Osteoblast (primary cell): ENCODE measurements around the gene MTFMT. TPM values are rescaled to one million over a fixed set of nuclear protein-coding genes. Genes with fewer than 3 reads are reported as not detected.

Source experiments
- DNase-seq: peaks from one replicate; pipeline ENCODE4 v3.0.0; 2011; ENCODE audit warnings: low spot score, mixed read lengths; ENCODE audit not compliant: insufficient read length; ENCODE audit errors: missing footprints
- H2AFZ ChIP-seq: 2 replicates; pipeline ENCODE4 v1.6.0; 2011; ENCODE audit warnings: mild to moderate bottlenecking, low read length
- H3K27ac ChIP-seq: 2 replicates; pipeline ENCODE4 v1.5.1; 2011; ENCODE audit warnings: mild to moderate bottlenecking, low read depth, low read length, moderate library complexity
- H3K27me3 ChIP-seq: 2 replicates; pipeline ENCODE4 v1.6.0; 2012; ENCODE audit warnings: mild to moderate bottlenecking, control low read depth, inconsistent platforms, low read length, moderate library complexity; ENCODE audit not compliant: insufficient read depth
- H3K36me3 ChIP-seq: 2 replicates; pipeline ENCODE4 v1.5.1; 2011; ENCODE audit warnings: mild to moderate bottlenecking, low read length, control low read depth, moderate library complexity; ENCODE audit not compliant: insufficient read depth
- H3K4me1 ChIP-seq: 2 replicates; pipeline ENCODE4 v1.5.1; 2011; ENCODE audit warnings: mild to moderate bottlenecking, low read length, control low read depth, moderate library complexity; ENCODE audit not compliant: insufficient read depth
- H3K4me2 ChIP-seq: 2 replicates; pipeline ENCODE4 v1.6.0; 2011; ENCODE audit warnings: mild to moderate bottlenecking, low read length; ENCODE audit not compliant: insufficient read depth
- H3K4me3 ChIP-seq: fragments of 200-600 bp; sonication (generic); 3 replicates; pipeline ENCODE4 v1.5.1; 2012; ENCODE audit warnings: mild to moderate bottlenecking, low read length, inconsistent platforms; ENCODE audit not compliant: insufficient read depth
- H3K79me2 ChIP-seq: 2 replicates; pipeline ENCODE4 v1.6.0; 2012; ENCODE audit warnings: mild to moderate bottlenecking, low read length, control low read depth, inconsistent platforms; ENCODE audit not compliant: insufficient read depth
- H3K9me3 ChIP-seq: 2 replicates; pipeline ENCODE4 v1.5.1; 2011; ENCODE audit warnings: low read depth, low read length, control low read depth
- H4K20me1 ChIP-seq: 2 replicates; pipeline ENCODE4 v1.6.0; 2012; ENCODE audit warnings: mild to moderate bottlenecking, low read length, control low read depth; ENCODE audit not compliant: insufficient read depth
- CTCF ChIP-seq: IDR thresholded peaks from 2 replicates; pipeline ENCODE4 v1.5.1; 2011; ENCODE audit warnings: mild to moderate bottlenecking, low read depth, low read length, moderate library complexity; ENCODE audit errors: extremely low read depth
- total RNA-seq: library from RNA; depleted of rRNA; stranded (reverse); fragments of >200 nt; gene quantifications from 2 replicates; pipeline ENCODE4 v1.2.3, GENCODE V29; 2012

MTFMT gene
- total RNA-seq, 1 donor: 31.8 TPM

DNA sequence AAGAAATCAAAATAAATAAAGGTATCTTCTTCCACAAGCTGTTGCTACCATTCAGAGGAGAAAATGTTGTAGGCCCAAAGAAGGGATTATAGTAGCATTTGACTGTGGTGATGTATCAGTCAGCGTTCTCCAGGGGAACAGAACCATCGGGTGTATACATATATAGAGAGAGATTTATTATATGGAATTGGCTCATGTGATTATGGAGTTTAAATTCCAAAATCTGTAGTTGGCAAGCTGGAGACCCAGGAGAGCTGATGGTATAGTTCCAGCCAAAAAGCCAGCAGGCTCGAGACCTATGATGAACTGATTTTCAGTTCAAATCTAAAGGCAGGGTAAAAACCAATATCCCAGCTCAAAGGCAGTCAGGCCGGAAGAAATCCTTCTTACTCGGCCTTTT is 32.4 kb downstream of the MTFMT start:
- H3K27ac ChIP-seq: no peak overlapping the region
- no peaks in the 10 kb centered on the region for H3K79me2 ChIP-seq
- H3K9me3 ChIP-seq: no peaks in the 10 kb centered on the region
- no peak overlapping the region for H3K4me2 ChIP-seq
- no peak overlapping the region for H2AFZ ChIP-seq
- no peaks in the 10 kb centered on the region for H3K27me3 ChIP-seq
- no peak for TF ChIP-seq CTCF
- DNase-seq: no peak
- H4K20me1 ChIP-seq: no peaks in the 10 kb centered on the region
- no peaks in the 10 kb centered on the region for H3K4me1 ChIP-seq
- no peak overlapping the region for H3K4me3 ChIP-seq
- no peaks in the 10 kb centered on the region for H3K36me3 ChIP-seq

- peaks cover 18% of the 10 kb centered on the region for H3K79me2 ChIP-seq
- TF ChIP-seq CTCF: no peak
- H3K4me2 ChIP-seq: peak overlapping the region; percentile 30
- H3K27me3 ChIP-seq: no peaks in the 10 kb centered on the region
- H2AFZ ChIP-seq: peak overlapping the region; percentile 32
- no peaks in the 10 kb centered on the region for H3K36me3 ChIP-seq
- H4K20me1 ChIP-seq: no peaks in the 10 kb centered on the region
- no peak overlapping the region for H3K27ac ChIP-seq
- peaks cover 7% of the 10 kb centered on the region for H3K4me1 ChIP-seq
- H3K4me3 ChIP-seq: no peak overlapping the region
- no peak for DNase-seq
- H3K9me3 ChIP-seq: no peaks in the 10 kb centered on the region
Measured at GRCh38 chr15:64993290-64993689, 36.1 kb downstream of the MTFMT start.

DNA sequence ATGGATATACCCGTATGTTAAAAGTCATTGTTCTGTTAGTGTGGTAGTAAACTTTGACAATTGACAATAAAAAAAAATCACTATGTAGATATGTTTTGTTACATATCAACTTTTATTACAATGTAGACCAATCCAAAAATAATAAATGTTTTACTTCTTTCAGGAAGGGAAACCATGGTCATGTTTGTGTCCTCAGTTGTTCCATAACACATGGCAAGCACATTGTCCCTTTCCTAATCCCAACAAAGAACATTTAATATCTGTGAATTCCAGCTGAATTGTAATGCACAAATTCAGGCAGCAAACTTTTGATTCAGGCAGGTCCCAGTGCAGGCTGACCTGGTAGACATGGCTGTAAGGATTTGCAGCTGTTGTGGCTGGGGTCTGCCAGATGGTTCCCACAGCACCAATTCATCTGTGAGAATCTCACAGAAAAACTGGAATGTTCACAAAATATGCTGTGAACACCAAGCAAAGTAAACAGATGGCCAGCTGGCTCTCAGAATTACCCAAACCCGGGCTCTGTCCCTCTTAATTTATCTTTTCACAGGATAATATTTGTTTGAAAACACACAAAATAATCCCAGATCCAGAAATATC is 37.8 kb downstream of the MTFMT start:
- Histone ChIP-seq H3K36me3 (no peaks in the 10 kb centered on the region), H4K20me1 (no peaks in the 10 kb centered on the region), H3K4me1 (peaks cover 10% of the 10 kb centered on the region), H3K9me3 (no peaks in the 10 kb centered on the region), H3K4me3 (no peak overlapping the region), H2AFZ (peak overlapping the region; percentile 66), H3K27ac (no peak overlapping the region), H3K27me3 (no peaks in the 10 kb centered on the region), H3K4me2 (no peak overlapping the region), H3K79me2 (peaks cover 34% of the 10 kb centered on the region)
- TF ChIP-seq CTCF: no peak
- peak; percentile 43 for DNase-seq

GRCh38 chr15:64990168-64990470 is 39.3 kb downstream of the MTFMT start:
- Histone ChIP-seq H3K27me3 (no peaks in the 10 kb centered on the region), H3K4me1 (peaks cover 16% of the 10 kb centered on the region), H3K4me3 (peak overlapping the region; percentile 100), H3K36me3 (no peaks in the 10 kb centered on the region), H3K79me2 (peaks cover 45% of the 10 kb centered on the region), H4K20me1 (peaks cover 3% of the 10 kb centered on the region), H3K4me2 (peak overlapping the region; percentile 90), H3K9me3 (no peaks in the 10 kb centered on the region), H3K27ac (peak overlapping the region; percentile 97), H2AFZ (peak overlapping the region; percentile 91)
- no peak for DNase-seq
- TF ChIP-seq CTCF: no peak
